WERI-Rb-1 (cell line): ENCODE results near the gene BEX3.

Experiments used
- DNase-seq: peaks from one replicate; pipeline ENCODE4 v3.0.0-alpha.2; 2020
- H3K27ac ChIP-seq: fragments of 250-450 bp; sonication (Bioruptor Pico); 2 replicates; pipeline ENCODE4 v1.5.1; 2020; ENCODE audit warnings: mild to moderate bottlenecking, moderate library complexity
- H3K27me3 ChIP-seq: fragments of 250-450 bp; sonication (Bioruptor Pico); 2 replicates; pipeline ENCODE4 v1.5.1; 2021; ENCODE audit warnings: mild to moderate bottlenecking, low read depth, moderate library complexity; ENCODE audit not compliant: insufficient read depth, severe bottlenecking
- H3K36me3 ChIP-seq: fragments of 250-450 bp; sonication (Bioruptor Pico); 2 replicates; pipeline ENCODE4 v1.5.1; 2020; ENCODE audit warnings: mild to moderate bottlenecking, moderate library complexity
- H3K4me3 ChIP-seq: 2 replicates; pipeline ENCODE4 v1.5.1; 2011; ENCODE audit warnings: low read depth, mild to moderate bottlenecking, control low read depth, low read length
- H3K9me3 ChIP-seq: fragments of 250-450 bp; sonication (Bioruptor Pico); 2 replicates; pipeline ENCODE4 v1.5.1; 2021; ENCODE audit warnings: mild to moderate bottlenecking, moderate library complexity; ENCODE audit not compliant: severe bottlenecking
- TF ChIP-seq, protein P1 (sequence below): IDR thresholded peaks from 2 replicates; pipeline ENCODE4 v1.5.1; 2011; ENCODE audit warnings: low read depth, mild to moderate bottlenecking, control low read depth, inconsistent platforms, low read length

The BEX3 gene

DNA sequence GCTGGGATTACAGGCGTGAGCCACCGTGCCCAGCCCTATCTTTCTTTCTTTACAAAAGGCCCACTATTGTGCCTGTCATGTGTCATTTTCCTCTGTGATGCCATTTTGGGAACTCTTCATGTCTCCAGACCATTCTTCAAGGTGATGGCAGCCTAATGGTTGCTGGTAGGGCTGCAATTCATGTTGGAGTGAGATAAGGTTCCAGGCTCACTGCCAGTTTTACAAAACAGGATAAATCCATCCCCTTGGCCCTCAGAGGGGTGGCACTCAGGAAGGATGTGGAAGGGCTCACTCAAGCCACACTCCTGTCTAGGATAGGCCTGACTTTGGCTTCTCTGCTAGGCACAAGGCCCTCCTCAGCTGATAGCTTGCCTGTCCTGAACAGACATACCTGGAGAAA, 16.2 kb upstream of the BEX3 start:
- H3K4me3 ChIP-seq, result no peak overlapping the region
- H3K27me3 ChIP-seq, result peaks cover 10% of the 10 kb centered on the region
- DNase-seq, result no peak
- H3K27ac ChIP-seq, result no peak overlapping the region
- no peaks in the 10 kb centered on the region for H3K36me3 ChIP-seq
- H3K9me3 ChIP-seq, result no peaks in the 10 kb centered on the region
- TF ChIP-seq, protein P1, sequence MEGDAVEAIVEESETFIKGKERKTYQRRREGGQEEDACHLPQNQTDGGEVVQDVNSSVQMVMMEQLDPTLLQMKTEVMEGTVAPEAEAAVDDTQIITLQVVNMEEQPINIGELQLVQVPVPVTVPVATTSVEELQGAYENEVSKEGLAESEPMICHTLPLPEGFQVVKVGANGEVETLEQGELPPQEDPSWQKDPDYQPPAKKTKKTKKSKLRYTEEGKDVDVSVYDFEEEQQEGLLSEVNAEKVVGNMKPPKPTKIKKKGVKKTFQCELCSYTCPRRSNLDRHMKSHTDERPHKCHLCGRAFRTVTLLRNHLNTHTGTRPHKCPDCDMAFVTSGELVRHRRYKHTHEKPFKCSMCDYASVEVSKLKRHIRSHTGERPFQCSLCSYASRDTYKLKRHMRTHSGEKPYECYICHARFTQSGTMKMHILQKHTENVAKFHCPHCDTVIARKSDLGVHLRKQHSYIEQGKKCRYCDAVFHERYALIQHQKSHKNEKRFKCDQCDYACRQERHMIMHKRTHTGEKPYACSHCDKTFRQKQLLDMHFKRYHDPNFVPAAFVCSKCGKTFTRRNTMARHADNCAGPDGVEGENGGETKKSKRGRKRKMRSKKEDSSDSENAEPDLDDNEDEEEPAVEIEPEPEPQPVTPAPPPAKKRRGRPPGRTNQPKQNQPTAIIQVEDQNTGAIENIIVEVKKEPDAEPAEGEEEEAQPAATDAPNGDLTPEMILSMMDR, result no peak

DNA sequence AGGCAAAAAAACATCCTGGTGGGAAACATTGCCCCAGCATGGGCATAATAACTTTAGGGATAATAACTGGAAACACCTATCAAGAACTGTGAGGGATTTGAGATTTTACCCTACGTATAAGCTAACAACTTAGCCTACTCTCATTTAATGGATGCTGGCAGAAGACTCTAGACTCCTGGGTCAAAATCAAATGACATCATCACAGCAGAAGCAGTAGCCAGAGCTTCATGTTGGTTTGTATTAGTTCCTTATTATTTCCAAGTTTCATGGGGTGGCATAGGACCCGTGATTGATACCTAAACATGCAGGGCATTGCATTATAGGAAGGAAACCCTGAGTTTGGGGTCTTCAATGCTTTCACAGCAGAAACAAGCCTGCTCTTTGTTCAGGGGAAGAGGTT, 15.4 kb upstream of the BEX3 start:
- no peaks in the 10 kb centered on the region for H3K36me3 ChIP-seq
- no peak overlapping the region for H3K27ac ChIP-seq
- no peak for DNase-seq
- peaks cover 12% of the 10 kb centered on the region for H3K27me3 ChIP-seq
- H3K9me3 ChIP-seq, result no peaks in the 10 kb centered on the region
- TF ChIP-seq, protein P1, result no peak
- H3K4me3 ChIP-seq, result no peak overlapping the region

DNA sequence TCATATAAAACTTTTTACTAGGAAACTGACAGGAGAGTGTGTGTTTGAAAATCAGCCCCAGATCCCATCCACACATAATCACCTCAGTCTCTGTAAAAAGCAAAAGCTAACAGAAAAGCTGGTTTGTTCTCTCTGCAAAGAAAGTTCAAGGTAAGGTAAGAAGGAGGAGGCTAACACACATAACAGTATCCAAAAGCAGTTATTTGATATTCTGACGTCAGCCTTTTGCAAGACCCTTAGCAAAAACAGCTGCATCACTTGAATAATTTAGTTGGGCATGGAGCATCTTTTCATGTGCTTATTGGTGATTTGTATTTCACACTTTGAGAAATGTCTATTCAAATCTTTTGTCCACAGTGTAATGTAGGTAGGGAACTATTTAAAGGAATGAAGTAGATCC, 14.5 kb upstream of the BEX3 start:
- Histone ChIP-seq H3K36me3 (no peaks in the 10 kb centered on the region), H3K4me3 (no peak overlapping the region), H3K9me3 (no peaks in the 10 kb centered on the region), H3K27ac (no peak overlapping the region), H3K27me3 (peaks cover 10% of the 10 kb centered on the region)
- no peak for DNase-seq
- TF ChIP-seq, protein P1, result no peak

DNA sequence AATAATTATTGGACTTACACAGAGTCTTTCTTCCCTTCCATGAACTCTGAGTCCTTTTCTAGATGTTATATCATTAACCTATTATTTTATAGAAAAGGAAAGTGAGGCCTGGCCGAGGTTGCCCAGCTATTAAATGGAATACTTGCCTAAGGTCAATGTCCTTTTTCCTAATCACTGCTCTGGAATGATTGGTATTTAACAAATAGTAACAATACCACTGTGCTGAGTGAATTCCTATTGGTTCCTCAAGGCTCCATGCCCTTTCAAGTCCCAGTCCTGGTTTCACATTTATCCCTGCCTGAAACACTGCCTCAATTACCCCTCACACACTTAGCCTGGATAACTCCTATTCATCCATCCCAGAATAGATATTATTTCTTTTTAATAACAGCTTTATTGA, 13.9 kb upstream of the BEX3 start:
- no peak overlapping the region for H3K4me3 ChIP-seq
- H3K27ac ChIP-seq, result no peak overlapping the region
- H3K36me3 ChIP-seq, result no peaks in the 10 kb centered on the region
- H3K9me3 ChIP-seq, result no peaks in the 10 kb centered on the region
- H3K27me3 ChIP-seq, result peaks cover 9% of the 10 kb centered on the region
- TF ChIP-seq, protein P1, result no peak
- no peak for DNase-seq

DNA sequence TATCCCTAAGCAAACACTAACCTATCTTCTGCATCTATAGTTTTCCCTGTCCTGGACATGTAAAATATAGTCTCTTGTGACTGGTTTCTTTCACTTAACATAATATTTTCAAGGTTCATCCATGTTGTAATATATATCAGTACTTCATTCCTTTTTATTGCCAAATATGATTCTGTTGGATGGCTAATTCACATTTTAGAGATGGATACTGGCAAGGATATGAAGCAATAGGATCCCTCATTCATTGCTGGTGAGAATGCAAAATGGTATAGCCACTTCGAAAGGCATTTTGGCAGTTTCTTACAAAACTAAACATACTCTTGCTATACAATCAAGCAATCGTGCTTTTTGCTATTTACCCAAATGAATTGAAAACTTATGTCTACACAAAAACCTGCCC, 13.3 kb upstream of the BEX3 start:
- no peaks in the 10 kb centered on the region for H3K9me3 ChIP-seq
- no peak overlapping the region for H3K27ac ChIP-seq
- no peak for DNase-seq
- TF ChIP-seq, protein P1, result no peak
- no peak overlapping the region for H3K4me3 ChIP-seq
- no peaks in the 10 kb centered on the region for H3K36me3 ChIP-seq
- peaks cover 5% of the 10 kb centered on the region for H3K27me3 ChIP-seq

DNA sequence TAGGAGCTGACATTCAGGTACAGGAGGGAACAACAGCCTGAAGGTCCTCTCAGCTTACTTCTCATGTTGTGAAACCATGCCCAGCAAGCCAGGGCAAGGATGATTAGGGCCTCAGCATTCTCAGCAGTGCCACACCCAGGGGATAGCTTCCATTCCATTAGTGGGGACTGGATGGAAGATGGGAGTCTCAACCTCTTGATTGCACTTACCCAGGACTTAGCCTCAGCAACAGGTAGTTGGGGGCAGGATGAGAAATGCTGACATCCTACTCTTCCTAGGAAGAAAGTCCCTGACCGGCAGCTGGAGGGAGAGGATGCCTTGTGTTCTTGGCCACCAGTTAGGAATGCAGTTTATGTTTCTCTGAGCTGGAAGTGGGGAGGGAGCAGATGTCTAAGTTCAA, 8.8 kb upstream of the BEX3 start:
- DNase-seq, result no peak
- peaks cover 5% of the 10 kb centered on the region for H3K27me3 ChIP-seq
- H3K36me3 ChIP-seq, result no peaks in the 10 kb centered on the region
- H3K4me3 ChIP-seq, result no peak overlapping the region
- H3K9me3 ChIP-seq, result no peaks in the 10 kb centered on the region
- TF ChIP-seq, protein P1, result no peak
- no peak overlapping the region for H3K27ac ChIP-seq
